GM19351 (cell line): ENCODE measurements around the gene TAOK3.
"Not testable (repeated sequence)": the region's sequence is repeated elsewhere in the genome, so short reads cannot be mapped to it uniquely, and the experiment has no call there.

Experiments
- ATAC-seq: cut with Tn5 transposase; IDR thresholded peaks from one replicate; pipeline ENCODE4 v1.9.1; 2021; ENCODE audit warnings: mild to moderate bottlenecking, moderate library complexity; ENCODE audit not compliant: unreplicated experiment

The TAOK3 gene

GRCh38 chr12:118145798-118146156 lies 226.9 kb downstream of the TAOK3 start:
- ATAC-seq, result peak; percentile 12

- peak; percentile 68 for ATAC-seq
These were observed 227.5 kb downstream of the TAOK3 start for GRCh38 chr12:118145113-118145797.

GRCh38 chr12:118144499-118144898 lies 228.2 kb downstream of the TAOK3 start:
- no peak for ATAC-seq

GRCh38 chr12:118140825-118141224 lies 231.9 kb downstream of the TAOK3 start:
- no peak for ATAC-seq

DNA sequence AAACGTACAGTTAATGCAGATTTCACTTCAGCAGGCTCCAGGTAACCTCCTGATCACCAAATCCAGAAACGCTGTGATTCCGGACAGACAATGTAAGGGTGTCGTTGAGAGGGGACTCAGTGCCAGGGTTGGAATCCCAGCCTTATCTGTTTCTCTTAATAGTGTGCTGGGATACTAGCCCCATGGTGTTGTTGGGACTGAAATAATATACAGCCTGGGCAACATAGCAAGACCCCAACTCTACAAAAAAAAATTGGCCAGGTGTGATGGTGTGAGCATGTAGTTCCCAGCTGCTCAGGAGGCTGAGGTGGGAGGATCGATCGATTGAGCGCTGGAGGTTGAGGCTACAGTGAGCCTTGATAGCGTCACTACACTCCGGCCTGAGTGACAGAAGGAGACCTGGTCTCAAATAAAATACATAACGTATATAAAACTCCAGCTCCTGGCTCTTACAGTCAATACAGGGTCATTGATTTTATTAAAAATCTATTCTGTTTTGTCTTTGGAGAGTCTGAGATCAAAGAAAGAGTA lies 235.5 kb downstream of the TAOK3 start:
- ATAC-seq, result no peak

DNA sequence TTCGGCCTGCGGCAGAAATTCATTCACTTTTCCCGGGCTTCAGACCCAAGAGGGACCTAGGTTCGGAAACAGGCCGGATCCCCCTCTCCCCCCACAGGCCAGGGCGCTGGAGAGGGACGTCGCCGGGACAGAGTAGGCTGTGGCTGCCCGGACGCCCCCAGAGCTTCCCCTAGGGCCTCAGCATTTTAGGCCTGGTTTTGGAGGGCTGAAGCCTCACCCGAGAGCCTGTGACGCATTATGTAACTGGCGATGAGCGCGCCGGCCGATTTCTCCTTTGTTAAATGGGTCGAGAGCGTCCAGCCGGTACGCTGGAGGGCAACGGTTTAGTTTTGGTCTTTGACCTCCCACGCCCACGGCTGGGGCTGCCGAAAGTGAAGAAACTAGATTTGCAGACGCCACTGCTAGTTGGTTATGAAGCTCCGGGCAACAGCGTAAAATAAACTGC lies 236.1 kb downstream of the TAOK3 start:
- ATAC-seq, result peak; percentile 49

- ATAC-seq, result peak; percentile 94
These were observed 236.7 kb downstream of the TAOK3 start, which contains the start of gene PEBP1 for GRCh38 chr12:118135788-118136558. Gene PEBP1, plus strand, starts transcription at chr12:118136124. Its CDS starts 86 bp downstream, at chr12:118136210.

DNA sequence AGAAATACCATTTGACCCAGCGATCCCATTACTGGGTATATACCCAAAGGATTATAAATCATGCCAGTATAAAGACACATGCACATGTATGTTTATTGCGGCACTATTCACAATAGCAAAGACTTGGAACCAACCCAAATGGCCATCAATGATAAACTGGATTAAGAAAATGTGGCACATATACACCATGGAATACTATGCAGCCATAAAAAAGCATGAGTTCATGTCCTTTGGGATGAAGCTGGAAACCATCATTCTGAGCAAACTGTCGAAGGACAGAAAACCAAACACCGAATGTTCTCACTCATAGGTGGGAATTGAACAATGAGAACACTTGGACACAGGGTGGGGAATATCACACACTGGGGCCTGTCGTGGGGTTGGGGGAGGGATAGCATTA lies 243.3 kb downstream of the TAOK3 start:
- not testable (repeated sequence) for ATAC-seq

GRCh38 chr12:118127867-118128266 lies 244.8 kb downstream of the TAOK3 start:
- ATAC-seq, result no peak

DNA sequence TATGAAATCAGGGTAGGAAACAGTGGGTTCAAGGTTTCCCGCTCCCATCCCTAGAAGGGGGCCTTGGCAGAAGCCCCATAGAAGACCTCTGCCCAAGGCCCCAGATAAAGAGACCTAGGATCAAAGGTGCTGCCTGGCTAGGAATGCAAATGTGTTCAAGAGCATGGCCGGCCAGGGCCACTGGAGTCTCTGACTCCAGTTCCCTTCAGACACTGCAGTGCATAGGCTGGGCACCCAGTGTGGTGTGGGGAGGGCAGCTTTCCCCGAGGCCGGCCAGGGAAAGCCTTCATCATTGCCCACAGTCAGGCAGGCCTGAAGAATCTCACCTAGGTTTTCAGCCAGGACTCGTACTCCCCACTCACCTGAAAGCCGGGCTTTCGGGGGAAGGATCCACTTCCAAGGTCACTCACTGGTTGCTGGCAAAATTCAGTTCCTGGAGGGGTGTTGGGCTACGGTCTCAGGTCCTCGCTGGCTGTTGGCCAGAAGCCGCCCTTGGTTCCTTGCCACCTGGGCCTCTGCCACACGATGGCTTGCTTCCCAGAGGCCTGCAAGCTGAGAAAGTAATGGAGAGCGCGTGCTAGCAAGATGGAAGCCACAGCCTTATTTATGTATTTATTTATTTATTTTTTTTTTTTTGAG lies 246.5 kb downstream of the TAOK3 start:
- ATAC-seq, result no peak

- ATAC-seq, result no peak
These were observed 247.0 kb downstream of the TAOK3 start for GRCh38 chr12:118125743-118126118.

- no peak for ATAC-seq
These were observed 248.3 kb downstream of the TAOK3 start for GRCh38 chr12:118124333-118124874.

DNA sequence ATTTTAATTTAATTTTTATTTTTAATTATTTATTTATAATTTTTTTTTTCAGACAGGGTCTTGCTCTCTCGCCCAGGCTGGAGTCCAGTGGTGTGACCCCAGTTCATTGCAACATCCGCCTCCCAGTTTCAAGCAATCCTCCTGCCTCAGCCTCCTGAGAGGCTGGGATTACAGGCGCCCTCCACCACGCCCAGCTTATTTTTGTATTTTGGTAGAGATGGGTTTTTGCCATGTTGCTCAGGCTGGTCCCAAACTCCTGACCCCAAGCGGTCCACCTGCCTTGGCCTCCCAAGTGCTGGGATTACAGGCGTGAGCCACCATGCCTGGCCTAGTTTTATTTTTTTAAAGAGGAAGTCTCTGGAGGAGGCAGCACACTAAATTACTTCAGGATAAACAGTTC lies 250.4 kb downstream of the TAOK3 start:
- ATAC-seq, result no peak

GRCh38 chr12:118120579-118121363 lies 251.9 kb downstream of the TAOK3 start:
- peak; percentile 75 for ATAC-seq

DNA sequence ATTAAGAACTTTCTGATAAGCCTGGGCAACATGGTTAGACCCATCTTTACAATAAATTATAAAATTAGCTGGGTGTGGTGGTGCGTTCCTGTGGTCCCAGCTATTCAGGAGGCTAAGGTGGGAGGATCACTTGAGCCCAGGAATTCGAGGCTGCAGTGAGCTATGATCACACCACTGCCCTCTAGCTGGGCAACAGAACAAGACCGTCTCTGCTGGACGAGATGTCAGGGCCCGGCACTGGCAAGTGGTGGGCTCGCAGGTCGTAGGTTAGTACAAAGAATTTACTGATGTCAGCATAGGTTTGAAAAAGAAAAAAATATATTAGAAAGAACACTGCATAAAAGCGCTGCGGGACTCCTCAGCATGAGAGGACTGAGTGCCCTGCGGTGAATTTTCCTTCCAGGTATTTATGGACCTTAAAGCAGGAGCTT lies 253.2 kb downstream of the TAOK3 start:
- ATAC-seq, result no peak

DNA sequence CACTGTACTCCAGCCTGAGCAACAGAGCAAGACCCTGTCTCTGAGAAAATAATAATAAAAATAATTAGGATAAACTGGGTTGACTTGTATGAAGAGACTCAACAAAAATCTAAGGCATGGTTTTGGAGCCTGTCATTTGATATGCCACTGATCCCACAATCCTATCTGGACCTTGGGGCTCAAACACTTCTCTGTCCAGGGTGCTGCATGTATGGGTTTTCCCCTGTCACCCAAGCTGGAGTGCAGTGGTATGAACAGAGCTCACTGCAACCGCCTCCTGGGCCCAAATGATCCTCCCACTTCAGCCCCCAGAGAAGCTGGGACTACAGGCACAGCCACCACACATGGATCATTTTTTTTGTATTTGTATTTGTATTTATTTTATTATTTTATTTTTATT lies 263.6 kb downstream of the TAOK3 start:
- no peak for ATAC-seq

GRCh38 chr12:118107694-118108093 lies 265.0 kb downstream of the TAOK3 start:
- no peak for ATAC-seq

DNA sequence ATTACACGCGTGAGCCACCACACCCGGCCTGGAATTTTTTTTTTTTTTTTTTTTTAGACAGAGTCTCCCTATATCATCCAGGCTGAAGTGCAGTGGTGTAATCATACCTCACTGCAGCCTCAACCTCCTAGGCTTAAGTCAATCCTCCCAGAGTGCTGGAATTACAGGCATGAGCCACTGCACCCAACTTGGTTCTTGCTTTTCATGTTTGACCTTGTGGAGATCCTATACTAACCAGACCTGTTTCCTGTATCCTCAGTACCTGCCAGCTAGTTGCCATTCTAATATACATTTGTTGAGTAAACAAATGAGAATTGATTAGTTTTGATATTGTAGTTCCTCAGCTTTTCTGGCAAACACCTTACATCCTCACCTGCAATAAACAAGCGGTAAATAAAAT lies 265.7 kb downstream of the TAOK3 start:
- ATAC-seq, result no peak

DNA sequence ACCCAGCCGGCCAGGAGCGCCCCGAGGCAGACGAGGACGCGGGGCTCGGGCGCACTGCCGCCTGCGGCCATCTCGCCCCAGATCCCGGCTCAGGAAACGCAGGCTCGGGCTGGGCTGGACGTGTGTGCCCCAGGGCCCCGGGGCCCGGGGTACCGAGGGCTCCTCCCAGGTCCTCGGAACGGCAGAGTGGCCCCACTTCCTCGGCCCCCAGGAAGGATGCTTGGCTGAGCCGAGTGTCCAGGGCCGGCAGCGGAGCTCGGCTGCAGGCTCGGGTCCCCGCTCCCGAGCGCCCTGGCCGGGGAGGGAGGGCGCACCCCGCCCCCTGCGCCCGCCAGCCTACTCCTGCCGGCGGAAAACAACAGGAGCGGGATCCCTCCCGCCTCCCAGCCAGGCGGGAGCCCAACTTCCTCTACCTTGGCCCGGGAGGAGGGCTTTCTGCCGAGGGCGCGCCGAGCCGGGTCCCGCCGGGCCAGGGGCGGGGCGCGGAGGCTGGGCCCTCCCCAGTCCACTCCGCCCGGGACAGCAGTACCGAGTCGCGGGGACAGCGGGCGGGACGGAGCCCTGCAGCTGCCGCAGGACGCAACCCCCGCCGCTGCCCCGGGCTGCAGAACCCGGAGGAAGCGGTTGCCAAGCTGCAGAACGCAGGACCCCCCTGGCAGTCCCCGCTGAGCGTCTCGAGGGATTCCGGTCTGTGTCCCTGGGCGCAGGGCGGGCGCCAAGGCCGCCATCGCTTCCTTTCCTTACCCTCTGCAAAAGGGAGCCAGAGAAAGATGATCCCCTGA lies 268.9 kb downstream of the TAOK3 start, which contains the start of gene VSIG10:
TSS of gene VSIG10 (minus strand) at position 411 of the 782 bp plus-strand sequence. CDS start at position 71, 340 bp downstream.
- peak; percentile 51 for ATAC-seq

GRCh38 chr12:118103201-118103600 lies 269.5 kb downstream of the TAOK3 start:
- ATAC-seq, result peak; percentile 19
